ENCODE measurements around the gene HDHD3. TPM values are rescaled to one million over a fixed set of nuclear protein-coding genes. Genes with fewer than 3 reads are reported as not detected.

The HDHD3 gene
- total RNA-seq, 1 donor from 2014 or later, result 7.2 TPM

Other genes with a start within 250 kb of the HDHD3 start
- gene SLC31A2, start 226.0 kb downstream of the HDHD3 start, total RNA-seq (ENCODE audit: unreplicated experiment), result 1.6 TPM
- 18.2 TPM for gene FKBP15, start 155.7 kb downstream of the HDHD3 start, total RNA-seq (ENCODE audit: unreplicated experiment)
- 11.2 TPM for gene SLC31A1, start 155.4 kb downstream of the HDHD3 start, total RNA-seq (ENCODE audit: unreplicated experiment)
- gene CDC26, start 101.4 kb downstream of the HDHD3 start, total RNA-seq (ENCODE audit: unreplicated experiment), result 13.4 TPM
- 21.9 TPM for gene PRPF4, start 101.3 kb downstream of the HDHD3 start, total RNA-seq (ENCODE audit: unreplicated experiment)
- not detected for gene RNF183, start 73.6 kb downstream of the HDHD3 start, total RNA-seq (ENCODE audit: unreplicated experiment)
- 1.3 TPM for gene WDR31, start 36.7 kb downstream of the HDHD3 start, total RNA-seq (ENCODE audit: unreplicated experiment)
- not detected for gene BSPRY, start 27.4 kb downstream of the HDHD3 start, total RNA-seq (ENCODE audit: unreplicated experiment)
- gene ALAD, start 24.3 kb upstream of the HDHD3 start, total RNA-seq (ENCODE audit: unreplicated experiment), result 39.0 TPM
- 22.3 TPM for gene POLE3, start 33.7 kb upstream of the HDHD3 start, total RNA-seq (ENCODE audit: unreplicated experiment)
- gene C9orf43, start 33.8 kb upstream of the HDHD3 start, total RNA-seq (ENCODE audit: unreplicated experiment), result 0.47 TPM
- gene RGS3, start 86.7 kb upstream of the HDHD3 start, total RNA-seq (ENCODE audit: unreplicated experiment), result 18.9 TPM